C4-2B (cell line): Measurements from ENCODE around the gene MGMT.

ENCODE experiments used
- CTCF ChIP-seq: fragments of 450-650 bp; conservative IDR thresholded peaks from 2 replicates; pipeline ENCODE4 v1.5.1; 2017; ENCODE audit warnings: mild to moderate bottlenecking
- ZFX ChIP-seq: fragments of 450-650 bp; IDR thresholded peaks from 2 replicates; pipeline ENCODE4 v1.6.1; 2017

- TF ChIP-seq CTCF = no peak
- TF ChIP-seq ZFX = no peak
These were observed 192.6 kb downstream of the MGMT start for GRCh38 chr10:129659508-129660268.
